Calu3 (cell line): Measurements from ENCODE around the gene TSPOAP1. TPM values are rescaled to one million over a fixed set of nuclear protein-coding genes. Genes with fewer than 3 reads are reported as not detected.

Source experiments
- BruUV-seq: library from RNA; stranded (reverse); fragments of 400-500 nt; replicated peaks from 2 replicates; lab custom pipeline; 2021; lab: Mats Ljungman, UMichigan
- CTCF ChIA-PET: fragments of 300-600 bp; sonication (Branson Sonifier 250); formaldehyde crosslinking; loops from one replicate; lab custom pipeline; 2022; ENCODE audit warnings: antibody characterized with exemption; lab: Charles Lee
- DNase-seq: peaks from one replicate; pipeline ENCODE4 v3.0.0; 2022
- H3K27ac Mint-ChIP-seq: one replicate; pipeline ENCODE4 v1.8.0; 2022; ENCODE audit warnings: mixed read lengths; ENCODE audit not compliant: unreplicated experiment
- H3K27me3 Mint-ChIP-seq: one replicate; pipeline ENCODE4 v1.8.0; 2022; ENCODE audit warnings: mixed read lengths; ENCODE audit not compliant: unreplicated experiment
- H3K36me3 Mint-ChIP-seq: one replicate; pipeline ENCODE4 v1.8.0; 2022; ENCODE audit warnings: mild to moderate bottlenecking, moderate library complexity, mixed read lengths; ENCODE audit not compliant: insufficient read depth, unreplicated experiment
- H3K4me1 Mint-ChIP-seq: one replicate; pipeline ENCODE4 v1.8.0; 2022; ENCODE audit warnings: mild to moderate bottlenecking, low read depth, mixed read lengths; ENCODE audit not compliant: unreplicated experiment
- H3K4me3 Mint-ChIP-seq: one replicate; pipeline ENCODE4 v1.8.0; 2022; ENCODE audit warnings: mild to moderate bottlenecking, low read depth, moderate library complexity, mixed read lengths; ENCODE audit not compliant: unreplicated experiment
- H3K9me3 Mint-ChIP-seq: one replicate; pipeline ENCODE4 v1.8.0; 2022; ENCODE audit warnings: low read depth, mixed read lengths; ENCODE audit not compliant: unreplicated experiment
- CTCF ChIP-seq: fragments of 200-600 bp; IDR thresholded peaks from one replicate; pipeline ENCODE4 v1.8.0; 2022; ENCODE audit warnings: antibody characterized with exemption; ENCODE audit not compliant: unreplicated experiment
- intact Hi-C: fragments of 100-400 bp; cut with micrococcal nuclease; formaldehyde crosslinking; loops from one replicate; pipeline ENCODE4 v1.10.0; 2022; ENCODE audit not compliant: unreplicated experiment
- total RNA-seq: library from RNA; stranded (reverse); gene quantifications from 2 replicates; pipeline ENCODE4 v1.2.3, GENCODE V29; 2022

The TSPOAP1 gene
- total RNA-seq, 1 experiment from 2014 or later, result not detected

GRCh38 chr17:58275417-58275816, 53.2 kb downstream of the TSPOAP1 start:
- peaks cover 4% of the 10 kb centered on the region for H3K36me3 Mint-ChIP-seq
- no peak overlapping the region for H3K27ac Mint-ChIP-seq
- BruUV-seq, result no TSS peak
- intact Hi-C loops, result no loop called here
- no peak overlapping the region for H3K4me3 Mint-ChIP-seq
- no peaks in the 10 kb centered on the region for H3K9me3 Mint-ChIP-seq
- CTCF ChIA-PET, result no interaction called here
- H3K4me1 Mint-ChIP-seq, result no peaks in the 10 kb centered on the region
- no peak for DNase-seq
- peaks cover 80% of the 10 kb centered on the region for H3K27me3 Mint-ChIP-seq
- TF ChIP-seq CTCF, result no peak

- H3K27ac Mint-ChIP-seq, result no peak overlapping the region
- intact Hi-C loops, result no loop called here
- no peaks in the 10 kb centered on the region for H3K36me3 Mint-ChIP-seq
- no peak for DNase-seq
- H3K4me3 Mint-ChIP-seq, result no peak overlapping the region
- CTCF ChIA-PET, result no interaction called here
- TF ChIP-seq CTCF, result no peak
- no TSS peak for BruUV-seq
- H3K9me3 Mint-ChIP-seq, result no peaks in the 10 kb centered on the region
- no peaks in the 10 kb centered on the region for H3K4me1 Mint-ChIP-seq
- H3K27me3 Mint-ChIP-seq, result peaks cover 80% of the 10 kb centered on the region
Observed at GRCh38 chr17:58273453-58274104, 55.0 kb downstream of the TSPOAP1 start.

GRCh38 chr17:58272367-58273280, 56.0 kb downstream of the TSPOAP1 start:
- Mint-ChIP-seq H3K27me3 (peaks cover 80% of the 10 kb centered on the region), H3K4me3 (no peak overlapping the region), H3K9me3 (no peaks in the 10 kb centered on the region), H3K36me3 (no peaks in the 10 kb centered on the region), H3K27ac (no peak overlapping the region), H3K4me1 (no peaks in the 10 kb centered on the region)
- intact Hi-C loops, result no loop called here
- no peak for DNase-seq
- no peak for TF ChIP-seq CTCF
- CTCF ChIA-PET, result no interaction called here
- BruUV-seq, result no TSS peak

- no peak for TF ChIP-seq CTCF
- no TSS peak for BruUV-seq
- H3K27ac Mint-ChIP-seq, result no peak overlapping the region
- peaks cover 84% of the 10 kb centered on the region for H3K27me3 Mint-ChIP-seq
- intact Hi-C loops, result no loop called here
- H3K4me3 Mint-ChIP-seq, result no peak overlapping the region
- no peak for DNase-seq
- CTCF ChIA-PET, result no interaction called here
- no peaks in the 10 kb centered on the region for H3K36me3 Mint-ChIP-seq
- H3K9me3 Mint-ChIP-seq, result no peaks in the 10 kb centered on the region
- H3K4me1 Mint-ChIP-seq, result no peaks in the 10 kb centered on the region
Observed at GRCh38 chr17:58271216-58271931, 57.2 kb downstream of the TSPOAP1 start.
